ENCODE data around the gene BTBD9. TPM values are rescaled to one million over a fixed set of nuclear protein-coding genes. Genes with fewer than 3 reads are reported as not detected.

BTBD9 gene
- polyA plus RNA-seq, 1 donor = 7.8 TPM

DNA sequence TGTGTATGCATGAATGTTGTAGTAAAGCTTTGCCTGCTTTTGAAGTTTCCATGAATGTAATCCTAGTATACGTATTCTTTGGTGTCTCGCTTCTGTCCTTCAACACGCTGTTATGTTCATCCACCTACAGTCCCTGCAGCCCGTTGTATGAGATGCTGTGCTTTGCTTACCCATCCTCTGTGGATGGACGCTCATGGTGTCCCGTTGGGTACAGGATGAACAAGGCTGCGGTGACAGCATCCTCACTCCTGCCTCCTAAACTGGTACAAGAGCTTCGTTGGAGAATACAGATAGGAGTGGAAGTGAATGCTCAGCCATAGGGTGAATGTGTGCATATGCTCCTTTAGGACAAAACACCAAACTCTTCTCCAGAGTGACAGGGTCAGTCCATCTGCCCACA, 454.0 kb downstream of the BTBD9 start:
- Histone ChIP-seq H3K27ac (ENCODE audit: low read length) (no peak overlapping the region), H3K27me3 (ENCODE audit: control insufficient read depth, insufficient read depth, low read length) (no peaks in the 10 kb centered on the region), H3K4me3 (ENCODE audit: low read length) (no peak overlapping the region), H3K9me3 (ENCODE audit: control insufficient read depth, low read depth, low read length) (no peaks in the 10 kb centered on the region), H3K4me1 (ENCODE audit: control insufficient read depth, insufficient read depth, low read length) (no peaks in the 10 kb centered on the region), H3K36me3 (ENCODE audit: control insufficient read depth, insufficient read depth, low read length) (peaks cover 3% of the 10 kb centered on the region)
- no peak for DNase-seq
- no CpG with 5 or more reads among the region's 8 CpGs for WGBS (ENCODE audit: insufficient coverage, low lambda C conversion rate)

- DNase-seq = no peak
- no peaks in the 10 kb centered on the region for H3K9me3 ChIP-seq (ENCODE audit: control insufficient read depth, low read depth, low read length)
- H3K27ac ChIP-seq (ENCODE audit: low read length) = no peak overlapping the region
- no peaks in the 10 kb centered on the region for H3K27me3 ChIP-seq (ENCODE audit: control insufficient read depth, insufficient read depth, low read length)
- no peaks in the 10 kb centered on the region for H3K4me1 ChIP-seq (ENCODE audit: control insufficient read depth, insufficient read depth, low read length)
- H3K36me3 ChIP-seq (ENCODE audit: control insufficient read depth, insufficient read depth, low read length) = peaks cover 3% of the 10 kb centered on the region
- whole genome bisulfite sequencing (ENCODE audit: insufficient coverage, low lambda C conversion rate) = no CpG with 5 or more reads among the region's 6 CpGs
- no peak overlapping the region for H3K4me3 ChIP-seq (ENCODE audit: low read length)
Observed at GRCh38 chr6:38185244-38185643, 454.5 kb downstream of the BTBD9 start.

DNA sequence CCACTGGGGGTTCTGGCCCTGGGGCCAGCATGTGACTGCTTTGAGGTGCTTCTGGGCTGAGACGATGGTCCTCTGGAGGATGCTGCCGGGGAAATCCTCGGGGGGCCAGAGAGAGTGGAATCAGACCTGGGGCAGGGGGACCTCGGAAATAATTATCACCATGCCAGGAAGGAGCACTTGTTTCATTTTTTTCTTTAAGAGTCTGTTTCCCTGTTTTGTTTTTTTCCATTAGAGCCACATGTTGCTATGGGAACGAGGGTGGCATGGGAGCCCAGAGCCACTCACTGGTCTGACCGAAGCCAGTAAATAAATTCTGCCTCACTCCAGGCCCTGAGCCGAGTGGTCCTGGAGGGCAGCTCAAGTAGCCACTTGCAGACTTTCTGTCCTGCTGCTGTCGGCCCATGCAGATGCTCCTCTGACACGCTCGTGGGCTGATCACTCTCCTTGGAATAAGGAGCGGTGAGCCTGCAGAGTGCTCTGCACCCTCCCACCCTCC, 455.1 kb downstream of the BTBD9 start:
- Histone ChIP-seq H3K27me3 (ENCODE audit: control insufficient read depth, insufficient read depth, low read length) (no peaks in the 10 kb centered on the region), H3K4me3 (ENCODE audit: low read length) (no peak overlapping the region), H3K9me3 (ENCODE audit: control insufficient read depth, low read depth, low read length) (no peaks in the 10 kb centered on the region), H3K4me1 (ENCODE audit: control insufficient read depth, insufficient read depth, low read length) (no peaks in the 10 kb centered on the region), H3K27ac (ENCODE audit: low read length) (no peak overlapping the region), H3K36me3 (ENCODE audit: control insufficient read depth, insufficient read depth, low read length) (peaks cover 3% of the 10 kb centered on the region)
- DNase-seq = no peak
- no CpG with 5 or more reads among the region's 11 CpGs for WGBS (ENCODE audit: insufficient coverage, low lambda C conversion rate)

- peaks cover 3% of the 10 kb centered on the region for H3K36me3 ChIP-seq (ENCODE audit: control insufficient read depth, insufficient read depth, low read length)
- no peak overlapping the region for H3K27ac ChIP-seq (ENCODE audit: low read length)
- H3K9me3 ChIP-seq (ENCODE audit: control insufficient read depth, low read depth, low read length) = no peaks in the 10 kb centered on the region
- H3K27me3 ChIP-seq (ENCODE audit: control insufficient read depth, insufficient read depth, low read length) = no peaks in the 10 kb centered on the region
- no peak overlapping the region for H3K4me3 ChIP-seq (ENCODE audit: low read length)
- no peaks in the 10 kb centered on the region for H3K4me1 ChIP-seq (ENCODE audit: control insufficient read depth, insufficient read depth, low read length)
- no CpG with 5 or more reads among the region's 13 CpGs for WGBS (ENCODE audit: insufficient coverage, low lambda C conversion rate)
- no peak for DNase-seq
Observed at GRCh38 chr6:38183856-38184584, 455.7 kb downstream of the BTBD9 start.

DNA sequence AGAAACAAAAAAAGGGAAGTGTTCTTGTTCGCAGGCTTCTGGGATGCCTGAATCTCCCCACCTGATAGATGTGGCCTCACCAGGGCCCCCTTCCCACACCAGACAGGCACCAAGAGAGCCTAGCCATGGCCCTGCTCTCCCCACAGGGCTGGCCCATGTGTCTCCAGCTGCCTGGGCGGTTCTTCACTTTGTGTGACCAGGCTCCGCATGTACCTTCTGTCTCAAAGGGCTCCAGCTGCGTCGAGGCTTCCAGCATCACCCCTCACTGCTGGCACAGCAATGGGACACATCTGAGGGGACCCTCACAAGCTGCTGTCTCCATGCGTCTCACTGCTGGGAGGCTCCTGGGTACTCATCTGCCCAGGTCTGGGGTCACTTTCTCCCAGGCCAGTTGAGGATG, 457.3 kb downstream of the BTBD9 start:
- DNase-seq = no peak
- H3K27me3 ChIP-seq (ENCODE audit: control insufficient read depth, insufficient read depth, low read length) = no peaks in the 10 kb centered on the region
- no peak overlapping the region for H3K27ac ChIP-seq (ENCODE audit: low read length)
- H3K36me3 ChIP-seq (ENCODE audit: control insufficient read depth, insufficient read depth, low read length) = peaks cover 3% of the 10 kb centered on the region
- no peak overlapping the region for H3K4me3 ChIP-seq (ENCODE audit: low read length)
- no peaks in the 10 kb centered on the region for H3K4me1 ChIP-seq (ENCODE audit: control insufficient read depth, insufficient read depth, low read length)
- WGBS (ENCODE audit: insufficient coverage, low lambda C conversion rate) = no CpG with 5 or more reads among the region's 6 CpGs
- H3K9me3 ChIP-seq (ENCODE audit: control insufficient read depth, low read depth, low read length) = no peaks in the 10 kb centered on the region

DNA sequence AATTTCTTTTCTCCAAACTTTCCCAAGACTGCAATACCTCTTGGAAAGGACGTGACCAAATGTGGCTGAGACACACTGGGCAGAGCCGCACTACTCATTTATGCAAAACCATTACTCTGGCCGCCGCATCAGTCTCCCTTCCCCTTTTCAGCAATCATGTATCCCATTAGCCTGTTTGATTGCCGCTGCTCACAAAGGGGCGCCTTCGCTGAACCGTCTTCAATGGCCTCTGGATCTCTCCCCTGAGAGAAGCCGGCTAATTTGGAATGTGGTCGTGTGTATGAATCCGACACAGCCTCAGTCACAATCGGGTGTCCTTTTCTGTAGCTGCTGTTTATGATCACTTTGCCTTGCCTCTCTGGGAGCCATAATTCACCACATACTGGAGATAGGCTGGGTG, 459.1 kb downstream of the BTBD9 start:
- DNase-seq = no peak
- Histone ChIP-seq H3K27me3 (ENCODE audit: control insufficient read depth, insufficient read depth, low read length) (no peaks in the 10 kb centered on the region), H3K27ac (ENCODE audit: low read length) (no peak overlapping the region), H3K9me3 (ENCODE audit: control insufficient read depth, low read depth, low read length) (no peaks in the 10 kb centered on the region), H3K4me3 (ENCODE audit: low read length) (no peak overlapping the region), H3K4me1 (ENCODE audit: control insufficient read depth, insufficient read depth, low read length) (peaks cover 9% of the 10 kb centered on the region), H3K36me3 (ENCODE audit: control insufficient read depth, insufficient read depth, low read length) (peaks cover 3% of the 10 kb centered on the region)
- WGBS (ENCODE audit: insufficient coverage, low lambda C conversion rate) = 100% methylated on average over 3 of the region's 12 CpGs

DNA sequence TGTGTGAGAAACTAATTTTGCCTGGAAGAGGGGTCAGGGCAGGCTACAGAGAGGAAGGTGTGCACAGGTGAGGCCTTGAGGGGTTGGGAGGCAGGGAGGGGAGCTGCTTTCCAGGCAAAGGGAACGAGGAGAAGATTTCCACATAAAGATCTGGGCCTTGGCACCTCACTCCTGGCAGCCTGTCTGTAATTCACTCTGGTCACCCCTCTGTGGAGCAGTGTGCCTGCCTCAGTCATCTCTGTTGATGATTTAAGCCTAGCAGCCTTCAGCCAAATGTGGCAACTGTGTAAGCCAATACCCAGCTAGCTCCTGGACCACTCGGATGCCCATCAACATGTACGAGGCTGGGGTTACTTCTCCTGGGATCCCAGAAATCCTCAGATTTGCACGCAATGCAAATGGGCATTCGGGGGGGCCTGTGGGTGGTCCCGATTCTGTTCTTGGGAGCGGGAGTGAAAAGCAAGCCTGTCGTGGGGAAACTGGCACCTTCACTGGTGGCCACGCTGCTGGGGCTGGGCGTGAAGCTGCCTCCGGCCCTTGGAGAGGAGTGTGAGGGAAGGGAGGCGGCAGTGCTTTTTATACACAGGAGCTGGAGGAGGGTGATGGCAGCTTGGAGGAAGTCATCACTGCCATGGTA, 459.8 kb downstream of the BTBD9 start:
- Histone ChIP-seq H3K4me1 (ENCODE audit: control insufficient read depth, insufficient read depth, low read length) (peaks cover 9% of the 10 kb centered on the region), H3K27me3 (ENCODE audit: control insufficient read depth, insufficient read depth, low read length) (no peaks in the 10 kb centered on the region), H3K4me3 (ENCODE audit: low read length) (no peak overlapping the region), H3K36me3 (ENCODE audit: control insufficient read depth, insufficient read depth, low read length) (peaks cover 3% of the 10 kb centered on the region), H3K9me3 (ENCODE audit: control insufficient read depth, low read depth, low read length) (no peaks in the 10 kb centered on the region), H3K27ac (ENCODE audit: low read length) (no peak overlapping the region)
- no peak for DNase-seq
- no CpG with 5 or more reads among the region's 12 CpGs for WGBS (ENCODE audit: insufficient coverage, low lambda C conversion rate)

- no CpG with 5 or more reads among the region's 7 CpGs for WGBS (ENCODE audit: insufficient coverage, low lambda C conversion rate)
- DNase-seq = no peak
- Histone ChIP-seq H3K4me3 (ENCODE audit: low read length) (no peak overlapping the region), H3K27ac (ENCODE audit: low read length) (no peak overlapping the region), H3K27me3 (ENCODE audit: control insufficient read depth, insufficient read depth, low read length) (no peaks in the 10 kb centered on the region), H3K4me1 (ENCODE audit: control insufficient read depth, insufficient read depth, low read length) (peaks cover 12% of the 10 kb centered on the region), H3K36me3 (ENCODE audit: control insufficient read depth, insufficient read depth, low read length) (peaks cover 3% of the 10 kb centered on the region), H3K9me3 (ENCODE audit: control insufficient read depth, low read depth, low read length) (no peaks in the 10 kb centered on the region)
Observed at GRCh38 chr6:38179300-38179699, 460.4 kb downstream of the BTBD9 start.

DNA sequence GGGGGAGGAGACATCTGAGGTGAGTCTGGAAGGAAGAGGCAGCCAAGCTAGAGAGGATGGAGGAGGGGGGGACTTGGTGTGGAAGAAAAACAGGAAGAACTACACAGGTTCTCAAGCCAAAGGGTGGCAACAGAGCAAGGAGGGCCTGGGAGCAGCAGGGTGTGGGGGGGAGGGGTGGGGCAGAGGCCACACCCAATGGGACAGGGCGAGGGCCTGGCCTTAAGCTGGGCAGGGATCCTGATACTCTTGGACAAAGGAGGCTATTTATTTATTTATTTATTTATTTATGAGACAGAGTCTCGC, 461.2 kb downstream of the BTBD9 start:
- WGBS (ENCODE audit: insufficient coverage, low lambda C conversion rate) = no CpG with 5 or more reads among the region's 2 CpGs

DNA sequence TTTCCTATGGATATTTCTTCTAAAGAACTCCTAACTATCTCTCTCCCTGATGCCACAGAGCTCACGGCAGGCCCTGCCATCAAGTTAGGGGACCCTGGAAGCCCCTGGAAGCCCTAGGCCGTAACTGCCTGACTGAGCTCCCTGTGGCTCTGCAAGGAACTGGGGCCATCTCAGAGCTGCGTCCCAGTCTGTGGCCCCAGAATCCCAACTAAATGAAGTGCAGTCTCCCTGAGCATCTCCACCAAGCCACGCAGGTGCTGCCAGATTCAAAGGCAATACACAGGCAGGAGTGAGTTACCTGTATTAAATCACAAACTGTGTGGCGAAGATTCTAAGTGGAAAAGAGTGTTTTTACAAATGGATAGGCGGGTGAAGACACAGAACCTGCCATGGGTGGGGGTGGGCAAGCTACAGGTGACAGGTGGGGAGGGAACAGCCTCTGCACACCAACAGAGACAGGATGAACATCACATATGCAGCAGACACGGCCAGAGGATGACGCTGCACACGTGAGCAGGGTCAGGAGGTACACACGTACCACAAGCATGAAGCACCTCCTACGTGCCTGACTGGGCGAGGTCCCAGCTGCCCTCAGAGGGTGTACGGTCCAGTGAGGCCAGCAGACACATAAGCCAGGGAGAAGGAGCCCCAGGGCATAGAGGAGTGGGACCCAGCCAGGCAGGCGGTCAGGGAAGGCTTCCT, 461.7 kb downstream of the BTBD9 start:
- no peaks in the 10 kb centered on the region for H3K9me3 ChIP-seq (ENCODE audit: control insufficient read depth, low read depth, low read length)
- no peaks in the 10 kb centered on the region for H3K36me3 ChIP-seq (ENCODE audit: control insufficient read depth, insufficient read depth, low read length)
- no peak for DNase-seq
- H3K27me3 ChIP-seq (ENCODE audit: control insufficient read depth, insufficient read depth, low read length) = no peaks in the 10 kb centered on the region
- no peak overlapping the region for H3K27ac ChIP-seq (ENCODE audit: low read length)
- H3K4me1 ChIP-seq (ENCODE audit: control insufficient read depth, insufficient read depth, low read length) = peaks cover 25% of the 10 kb centered on the region
- no CpG with 5 or more reads among the region's 14 CpGs for WGBS (ENCODE audit: insufficient coverage, low lambda C conversion rate)
- no peak overlapping the region for H3K4me3 ChIP-seq (ENCODE audit: low read length)

More for the DNA sequence above, 461.2 kb downstream of the BTBD9 start:
- no peaks in the 10 kb centered on the region for H3K36me3 ChIP-seq (ENCODE audit: control insufficient read depth, insufficient read depth, low read length)
- H3K27me3 ChIP-seq (ENCODE audit: control insufficient read depth, insufficient read depth, low read length) = no peaks in the 10 kb centered on the region
- no peak for DNase-seq
- no peaks in the 10 kb centered on the region for H3K9me3 ChIP-seq (ENCODE audit: control insufficient read depth, low read depth, low read length)
- no peak overlapping the region for H3K27ac ChIP-seq (ENCODE audit: low read length)
- peaks cover 20% of the 10 kb centered on the region for H3K4me1 ChIP-seq (ENCODE audit: control insufficient read depth, insufficient read depth, low read length)
- H3K4me3 ChIP-seq (ENCODE audit: low read length) = no peak overlapping the region
